ENCODE results near the gene GSTP1. TPM values are rescaled to one million over a fixed set of nuclear protein-coding genes. Genes with fewer than 3 reads are reported as not detected.
A peak's percentile ranks its signal among the peaks of the same experiment; 100 is the strongest.

GSTP1 gene
- total RNA-seq, 1 donor, result 495 TPM

DNA sequence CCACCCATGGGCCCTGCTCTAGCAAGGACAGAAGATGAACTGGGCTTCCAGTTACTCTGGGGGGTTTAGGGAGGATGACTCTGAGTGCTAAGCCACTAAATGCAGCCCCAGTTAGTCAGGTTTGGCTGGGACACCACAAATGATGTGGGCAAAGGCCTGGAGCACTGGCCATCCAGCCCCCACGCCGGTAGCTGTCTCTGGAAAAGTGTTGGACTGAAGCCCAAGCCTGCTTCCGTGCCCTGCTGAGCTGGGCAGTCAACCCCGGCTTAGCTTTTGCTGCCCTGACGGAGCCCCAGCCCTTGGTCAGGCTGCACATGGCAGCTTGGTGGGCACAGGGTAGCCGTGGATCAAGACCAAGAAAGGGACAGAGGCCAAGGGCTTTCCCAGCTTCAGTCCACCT lies 5.7 kb upstream of the GSTP1 start:
- TF ChIP-seq CTCF (IDR thresholded peaks at IDR 0.05; ENCODE audit: insufficient read depth, low read depth, low read length), result no peak
- DNase-seq (ENCODE audit: low read depth), result no peak
- no peak overlapping the region for H3K4me3 ChIP-seq (ENCODE audit: low read depth, low read length)

DNA sequence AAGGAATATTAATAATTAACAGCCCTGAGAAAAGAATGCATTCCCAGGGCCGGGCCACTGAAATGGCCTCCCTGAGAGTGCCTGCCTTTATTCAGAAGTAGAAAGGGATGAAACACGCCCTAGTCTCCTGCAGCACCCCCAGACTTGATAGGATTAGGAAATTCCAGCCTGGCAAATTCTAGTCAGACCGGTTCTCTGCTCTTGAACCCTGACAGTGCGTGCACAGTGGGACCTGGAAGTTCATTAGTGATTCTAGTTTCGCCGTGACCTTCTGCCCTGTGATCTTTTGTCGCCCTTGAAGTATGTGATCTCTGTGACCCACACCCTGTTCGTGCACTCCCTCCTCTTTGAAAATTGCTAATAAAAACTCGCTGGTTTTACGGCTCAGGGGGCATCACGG lies 2.1 kb upstream of the GSTP1 start:
- no peak for TF ChIP-seq CTCF (IDR thresholded peaks at IDR 0.05; ENCODE audit: insufficient read depth, low read depth, low read length)
- no peak for DNase-seq (ENCODE audit: low read depth)
- H3K4me3 ChIP-seq (ENCODE audit: low read depth, low read length), result no peak overlapping the region

GRCh38 chr11:67582011-67582410 lies 1.6 kb upstream of the GSTP1 start:
- no peak overlapping the region for H3K4me3 ChIP-seq (ENCODE audit: low read depth, low read length)
- DNase-seq (ENCODE audit: low read depth), result no peak
- TF ChIP-seq CTCF (IDR thresholded peaks at IDR 0.05; ENCODE audit: insufficient read depth, low read depth, low read length), result no peak

GRCh38 chr11:67584205-67584880 lies 731 bp downstream of the GSTP1 start:
- TF ChIP-seq CTCF (IDR thresholded peaks at IDR 0.05; ENCODE audit: insufficient read depth, low read depth, low read length), result no peak
- H3K4me3 ChIP-seq (ENCODE audit: low read depth, low read length), result peak overlapping the region; percentile 80
- peak; percentile 67 for DNase-seq (ENCODE audit: low read depth)

GRCh38 chr11:67584881-67585873 lies 1.6 kb downstream of the GSTP1 start:
- no peak for TF ChIP-seq CTCF (IDR thresholded peaks at IDR 0.05; ENCODE audit: insufficient read depth, low read depth, low read length)
- DNase-seq (ENCODE audit: low read depth), result no peak
- peak overlapping the region; percentile 80 for H3K4me3 ChIP-seq (ENCODE audit: low read depth, low read length)

GRCh38 chr11:67585911-67586310 lies 2.3 kb downstream of the GSTP1 start:
- no peak for TF ChIP-seq CTCF (IDR thresholded peaks at IDR 0.05; ENCODE audit: insufficient read depth, low read depth, low read length)

More at GRCh38 chr11:67585911-67586310, 2.3 kb downstream of the GSTP1 start:
- H3K4me3 ChIP-seq (ENCODE audit: low read depth, low read length), result no peak overlapping the region
- no peak for DNase-seq (ENCODE audit: low read depth)
